Stimulated activated naive CD4-positive, alpha-beta T cell (primary cell): ENCODE results near the gene GRM7.

ENCODE experiments used
- DNase-seq, 6 experiments: peaks; one replicate each; lab custom pipeline; 2025; lab: John Stamatoyannopoulos, UW

The GRM7 gene

DNA sequence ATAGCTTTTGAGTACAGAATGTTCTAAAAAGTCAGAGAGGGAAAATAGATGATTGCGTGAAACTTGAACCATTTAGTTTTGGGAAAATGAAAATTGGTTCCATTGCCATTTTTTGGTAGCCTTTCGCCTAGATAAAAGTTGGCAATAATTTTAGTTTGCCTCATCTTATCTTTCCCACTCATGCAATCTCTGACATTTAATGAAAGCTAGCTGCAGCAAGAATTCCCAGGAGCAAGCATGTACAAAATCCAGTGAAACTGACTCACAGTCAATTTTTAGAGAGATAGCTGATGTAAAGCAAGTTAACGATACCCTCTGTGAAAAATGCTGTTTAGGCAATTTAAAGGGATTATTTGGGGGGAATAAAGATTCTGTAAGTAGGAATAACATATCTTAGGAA, 797.4 kb downstream of the GRM7 start:
- no peak for DNase-seq

DNA sequence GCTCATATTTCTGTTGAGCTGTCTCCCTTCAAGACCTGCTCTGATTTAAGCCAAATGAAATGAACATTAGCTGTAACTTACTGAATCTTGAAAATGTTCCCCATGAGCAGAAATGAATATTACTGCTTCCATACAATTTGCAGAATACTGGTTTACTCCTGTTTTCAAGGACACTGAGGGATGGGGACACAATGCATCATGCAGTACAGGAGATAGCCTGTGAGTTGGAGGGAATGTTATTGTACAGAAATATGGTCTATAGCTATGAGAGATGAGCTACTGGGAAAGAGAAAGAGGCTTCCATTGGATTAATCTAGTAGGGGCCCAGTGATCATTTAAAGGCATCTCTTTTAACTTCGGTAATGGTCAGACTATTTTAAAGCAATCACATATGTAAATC, 798.2 kb downstream of the GRM7 start:
- no peak for DNase-seq

DNA sequence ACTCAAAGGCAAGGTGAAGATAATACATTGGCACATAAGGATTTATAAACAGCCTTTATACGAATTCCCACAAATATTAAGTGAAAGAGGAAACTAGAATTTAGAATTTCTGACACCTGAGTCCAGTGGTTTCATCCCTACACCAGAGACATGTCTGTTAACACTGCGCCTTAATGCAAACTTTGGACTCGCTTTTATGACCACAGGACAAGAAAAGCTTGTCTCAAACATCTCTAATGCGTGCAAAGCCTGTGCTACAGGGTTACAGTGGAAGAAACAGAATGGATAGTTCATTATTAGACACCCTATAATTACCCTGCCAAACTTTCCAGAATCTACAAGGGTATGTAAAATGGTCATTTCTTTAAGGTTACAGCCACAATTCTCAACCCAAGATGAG, 802.9 kb downstream of the GRM7 start:
- no peak for DNase-seq

DNA sequence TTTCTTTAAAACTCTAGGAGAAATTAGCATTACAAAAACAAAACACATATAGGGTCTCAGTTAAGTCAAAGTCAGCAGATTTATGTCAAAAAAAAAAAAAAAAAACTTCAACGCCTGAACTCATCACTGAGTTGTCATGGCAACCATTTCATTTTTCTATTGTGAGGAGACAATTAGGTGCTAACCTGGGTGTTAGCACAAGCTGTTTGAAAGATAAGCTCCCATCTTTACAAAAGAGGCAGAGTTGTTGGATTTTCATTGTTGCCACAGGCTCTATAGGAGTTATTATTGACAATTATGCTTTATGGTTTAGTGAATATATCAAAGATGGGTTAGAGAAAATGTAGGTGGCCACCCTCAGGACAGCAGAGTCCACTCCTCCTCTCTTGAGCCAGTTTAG, 806.9 kb downstream of the GRM7 start:
- no peak for DNase-seq

DNA sequence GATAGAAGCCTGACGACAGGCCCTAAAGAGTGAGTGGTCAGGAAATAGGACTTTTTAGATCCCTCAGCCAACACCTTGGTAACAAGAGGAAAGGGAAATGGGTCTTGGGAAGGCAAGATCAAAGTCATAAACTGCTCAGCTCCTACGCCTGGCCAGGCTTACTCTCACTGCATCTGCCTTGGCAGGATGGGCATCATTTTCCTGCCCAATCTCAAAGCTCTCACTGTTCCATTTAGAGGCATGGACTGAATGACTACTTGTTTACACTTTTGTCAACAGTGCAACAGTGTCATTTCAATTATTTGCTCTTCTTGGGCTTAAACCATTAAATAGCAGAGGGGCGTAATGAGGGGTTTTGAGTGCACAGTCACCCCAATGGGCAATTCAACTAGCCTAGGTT, 808.7 kb downstream of the GRM7 start:
- no peak for DNase-seq

DNA sequence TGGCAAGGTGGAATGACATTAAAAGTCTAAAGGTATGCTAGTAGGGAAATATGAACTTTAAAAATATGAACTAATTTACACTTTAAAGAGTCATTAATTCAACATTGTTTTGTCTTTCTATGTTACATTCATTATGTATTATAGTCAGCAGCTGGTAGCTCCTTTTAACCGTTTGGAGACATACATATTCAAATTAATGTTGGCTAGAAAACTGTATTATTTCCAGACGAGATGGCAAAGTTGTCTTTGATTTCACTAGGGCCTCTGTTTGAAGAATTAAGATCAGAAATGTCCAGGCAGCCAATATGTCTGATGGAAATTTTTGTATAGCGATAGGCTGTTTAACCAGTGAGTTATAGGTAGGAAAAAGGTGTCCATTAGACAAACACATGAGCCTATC, 817.6 kb downstream of the GRM7 start:
- no peak for DNase-seq

DNA sequence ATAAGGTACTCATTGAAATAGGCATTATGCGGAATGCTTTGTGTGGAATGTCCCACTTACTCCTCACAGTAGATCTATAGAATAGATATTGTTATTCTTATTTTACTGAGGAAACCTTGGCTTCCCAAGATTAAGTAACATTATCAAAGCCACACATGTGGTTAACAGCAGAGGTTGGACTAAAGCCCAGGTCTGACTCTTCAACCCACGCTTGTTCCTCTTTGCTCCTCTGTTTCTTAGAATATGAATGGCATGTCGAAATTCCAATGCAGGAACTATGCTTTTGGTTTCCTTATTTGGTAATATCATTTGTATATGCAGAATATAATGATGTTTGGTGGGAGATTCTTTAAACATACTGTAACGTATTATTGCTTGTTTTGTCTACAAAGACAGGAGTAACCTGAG, 821.9 kb downstream of the GRM7 start:
- DNase-seq = no peak

DNA sequence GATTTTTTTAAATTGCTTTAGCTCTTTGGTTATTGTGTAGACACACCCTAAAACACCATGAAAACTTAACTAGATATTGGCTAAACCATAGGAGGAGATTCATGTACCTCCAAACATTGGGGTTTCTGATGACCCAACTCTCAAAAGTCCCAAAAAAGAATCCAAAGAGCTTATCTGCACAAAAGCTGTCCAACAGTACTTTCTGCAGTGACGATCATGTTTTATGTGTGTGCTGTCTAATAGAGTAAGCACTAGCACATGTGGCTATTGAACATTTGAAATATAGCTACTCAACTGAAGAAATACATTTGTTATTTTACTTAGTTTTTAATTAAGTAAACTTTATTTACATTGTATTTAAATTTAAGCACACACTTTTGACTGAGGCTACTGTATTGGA, 822.5 kb downstream of the GRM7 start:
- no peak for DNase-seq

DNA sequence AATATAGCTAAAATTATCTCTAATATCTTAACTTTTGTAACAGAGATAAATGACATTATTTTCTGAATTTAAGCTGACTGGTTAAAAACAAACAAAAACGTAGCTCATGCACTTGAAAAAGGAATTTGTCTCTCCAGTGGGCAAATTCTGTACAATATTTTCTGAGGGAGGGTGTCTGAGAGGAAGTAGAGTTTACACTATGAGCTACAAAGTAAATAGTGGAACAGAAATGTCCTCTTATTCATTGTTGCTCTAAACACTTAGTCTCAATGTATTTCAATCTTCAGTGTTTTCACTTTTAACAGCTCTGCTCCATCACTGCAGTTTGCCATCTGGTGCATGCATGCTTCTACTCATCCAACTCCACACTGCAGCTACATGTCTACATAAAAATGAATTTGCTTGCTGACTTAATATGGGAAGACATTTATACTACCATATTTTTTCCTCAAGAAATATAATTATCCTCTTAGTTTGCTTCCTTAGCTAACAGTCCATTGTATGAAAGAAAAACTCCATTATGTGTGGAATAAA, 823.3 kb downstream of the GRM7 start:
- DNase-seq = no peak

DNA sequence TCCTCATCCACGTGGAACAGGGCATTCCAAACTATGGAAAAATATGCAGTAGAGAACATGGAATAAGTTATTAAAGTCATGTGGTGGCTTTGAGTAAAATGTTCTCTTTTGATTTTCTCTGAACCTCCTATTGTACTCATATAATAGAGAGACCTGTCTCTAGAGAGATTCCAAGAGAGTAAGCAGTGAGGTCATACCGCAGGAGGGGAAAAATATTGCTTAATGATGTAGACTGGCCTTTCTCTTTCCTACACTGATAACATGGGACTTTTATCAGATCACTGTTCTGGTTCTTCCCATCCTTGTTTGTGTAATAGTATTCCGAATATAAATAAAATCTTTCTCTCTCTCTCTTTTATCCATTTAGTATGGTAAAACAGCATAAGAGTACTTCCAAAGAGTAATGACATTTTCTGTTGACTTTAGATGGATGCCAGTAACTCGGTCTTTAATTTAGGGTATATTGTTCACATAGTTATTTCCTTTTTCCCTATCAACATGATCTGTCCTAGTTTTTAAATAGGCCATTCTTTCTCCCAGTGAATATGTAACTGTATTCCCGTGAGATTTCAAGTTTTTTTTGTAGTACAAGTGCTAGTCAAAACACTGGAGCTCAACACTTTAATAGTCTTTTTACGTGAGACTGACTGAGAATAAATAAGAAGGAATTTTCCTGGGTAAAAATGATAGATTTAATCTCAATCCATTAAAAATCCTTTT, 826.7 kb downstream of the GRM7 start:
- DNase-seq = no peak

DNA sequence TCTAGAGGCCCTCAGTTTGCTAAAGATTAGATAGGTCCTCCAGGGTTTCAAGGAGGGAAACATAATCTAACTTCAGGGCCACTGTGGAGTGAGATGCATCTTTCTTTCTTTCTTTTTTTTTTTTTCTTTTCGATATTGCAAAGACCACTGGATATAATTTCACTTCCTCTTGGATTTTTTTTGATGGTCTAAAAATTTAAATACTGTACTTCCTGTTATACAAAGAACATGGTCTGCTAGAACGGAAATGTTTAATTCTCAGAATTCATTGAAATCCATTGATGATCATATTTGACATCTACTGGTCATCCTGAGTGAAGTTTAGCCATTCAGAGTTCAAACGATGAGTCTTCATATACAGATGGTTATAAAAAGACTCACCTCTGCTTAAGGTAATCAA, 832.0 kb downstream of the GRM7 start:
- DNase-seq = no peak

DNA sequence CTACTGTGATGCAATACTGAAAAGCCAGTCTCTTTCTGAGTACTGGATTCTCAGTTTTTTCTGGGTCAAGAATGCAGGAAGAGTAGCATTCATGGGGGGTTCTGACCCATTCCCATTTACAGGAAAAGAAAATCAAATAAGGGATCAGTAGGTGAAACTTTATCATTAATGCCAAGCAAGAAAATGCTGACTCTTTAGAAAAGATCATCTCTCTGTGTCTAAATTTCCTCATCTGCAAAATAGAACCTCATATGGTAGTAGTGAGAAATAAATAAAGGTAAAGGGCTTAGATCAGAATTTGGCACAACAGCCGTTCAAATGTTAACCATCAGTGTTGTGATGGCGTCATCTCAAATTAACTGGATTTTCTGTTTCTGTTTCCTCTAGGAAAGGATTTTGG, 833.1 kb downstream of the GRM7 start:
- no peak for DNase-seq

DNA sequence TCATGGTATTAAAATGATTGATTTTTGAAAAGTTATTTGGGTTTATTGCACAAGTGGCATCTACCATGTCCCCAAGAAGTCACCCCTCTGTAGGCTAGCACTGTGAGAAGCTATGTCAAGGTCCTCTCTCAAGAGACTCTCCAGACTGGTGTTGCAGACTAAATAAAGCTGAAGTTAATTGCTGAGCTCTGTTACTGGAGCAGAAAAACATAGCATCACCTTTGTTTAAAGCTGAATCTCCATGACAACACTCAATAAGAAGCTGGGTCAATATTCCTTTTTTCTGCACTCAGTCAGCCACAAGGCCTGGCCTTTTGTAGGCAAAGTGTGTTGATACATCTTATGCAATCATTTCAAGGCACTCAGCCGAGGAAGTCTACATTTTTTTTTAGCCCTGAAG, 834.1 kb downstream of the GRM7 start:
- DNase-seq = no peak

DNA sequence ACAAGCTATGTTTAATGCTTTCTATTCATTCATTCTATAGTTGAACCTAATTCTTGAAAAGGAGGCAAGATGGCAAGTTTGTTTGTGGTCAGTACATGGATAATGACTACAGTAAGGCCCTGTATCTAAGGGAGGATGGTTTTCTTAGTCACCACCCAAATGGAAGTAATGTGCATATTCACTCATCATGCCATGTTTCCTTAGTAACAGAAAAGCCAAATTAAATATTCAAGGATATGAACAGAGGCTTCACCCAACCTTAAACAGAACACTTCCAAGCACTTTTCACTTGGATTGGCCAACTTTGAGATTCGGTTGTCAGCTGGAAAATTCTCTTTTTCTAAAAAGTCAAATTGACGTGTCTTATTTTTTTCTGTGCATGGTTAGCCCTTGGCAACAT, 835.4 kb downstream of the GRM7 start:
- DNase-seq = no peak

DNA sequence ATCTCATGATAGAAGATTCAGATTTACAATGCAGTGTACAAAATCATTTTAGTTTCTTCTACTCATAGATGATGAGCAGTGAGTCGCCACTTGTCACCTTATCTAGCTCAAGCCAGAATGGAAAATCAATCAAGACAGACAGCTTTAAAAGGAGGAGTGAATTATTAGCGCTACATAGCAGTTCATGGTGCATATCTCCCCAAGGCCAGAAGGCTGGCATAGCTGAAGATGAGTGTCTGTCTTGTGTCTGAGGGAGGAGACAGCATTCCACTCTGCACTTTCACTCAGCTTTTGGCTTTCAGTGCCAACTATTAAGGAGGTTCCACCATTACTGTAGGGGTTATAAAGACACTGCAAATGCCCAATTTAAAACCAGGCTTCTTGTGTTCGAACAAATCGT, 836.6 kb downstream of the GRM7 start:
- DNase-seq = no peak

DNA sequence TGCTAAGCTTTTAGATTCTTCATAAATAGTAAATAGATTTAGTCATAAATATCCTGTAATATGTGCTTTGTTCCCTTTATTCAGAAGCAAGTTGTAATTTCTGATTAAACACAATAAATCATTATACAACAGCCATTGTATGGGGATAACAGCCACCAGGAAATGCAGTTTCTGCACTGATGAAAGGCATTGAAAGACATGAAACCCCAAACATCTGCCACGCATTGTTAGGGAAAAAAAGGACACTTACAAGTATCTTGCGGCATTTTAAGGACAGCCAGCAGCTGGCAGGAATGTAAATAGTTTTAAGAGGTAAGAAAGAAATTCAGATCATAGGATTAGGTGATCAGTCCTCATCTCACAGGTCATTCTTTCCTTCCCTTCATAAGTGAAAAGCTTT, 839.6 kb downstream of the GRM7 start:
- DNase-seq = no peak

DNA sequence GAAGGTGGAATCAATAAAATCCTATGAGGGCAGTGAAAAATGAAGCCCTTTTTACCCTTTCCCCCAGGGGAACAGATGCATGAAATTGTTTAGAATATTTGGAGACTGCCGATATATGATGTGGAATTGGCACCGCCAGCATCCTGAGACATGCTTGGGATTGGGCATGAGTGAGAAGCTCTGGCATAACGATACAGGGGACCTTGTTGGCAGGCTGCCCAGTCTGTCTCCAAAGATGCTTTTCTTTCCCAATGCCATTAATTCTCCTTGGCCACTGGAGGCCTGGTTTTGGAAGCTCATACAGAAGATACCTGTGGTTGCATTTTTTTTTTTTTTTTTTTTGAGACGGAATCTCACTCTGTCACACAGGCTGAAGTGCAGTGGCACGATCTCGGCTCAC, 840.1 kb downstream of the GRM7 start:
- no peak for DNase-seq

DNA sequence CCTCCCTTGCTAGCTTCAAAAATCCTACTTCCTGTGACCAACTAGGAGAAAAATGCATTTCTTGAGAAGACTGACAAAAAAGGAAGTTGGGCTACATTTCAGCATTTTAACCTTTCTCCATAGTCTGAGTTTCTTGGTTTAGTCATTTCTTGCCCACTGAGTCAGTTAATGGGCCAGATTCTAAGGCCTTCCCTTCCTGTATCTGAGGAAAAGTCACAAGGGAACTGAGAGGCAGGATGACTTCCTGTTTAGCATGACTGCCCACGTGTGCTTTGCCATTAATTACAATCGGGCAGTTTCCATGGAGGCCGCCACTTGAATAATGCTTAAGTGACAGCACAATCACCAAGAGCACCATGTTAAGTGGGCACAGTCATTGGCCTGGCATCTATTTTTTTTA, 846.3 kb downstream of the GRM7 start:
- DNase-seq = no peak

DNA sequence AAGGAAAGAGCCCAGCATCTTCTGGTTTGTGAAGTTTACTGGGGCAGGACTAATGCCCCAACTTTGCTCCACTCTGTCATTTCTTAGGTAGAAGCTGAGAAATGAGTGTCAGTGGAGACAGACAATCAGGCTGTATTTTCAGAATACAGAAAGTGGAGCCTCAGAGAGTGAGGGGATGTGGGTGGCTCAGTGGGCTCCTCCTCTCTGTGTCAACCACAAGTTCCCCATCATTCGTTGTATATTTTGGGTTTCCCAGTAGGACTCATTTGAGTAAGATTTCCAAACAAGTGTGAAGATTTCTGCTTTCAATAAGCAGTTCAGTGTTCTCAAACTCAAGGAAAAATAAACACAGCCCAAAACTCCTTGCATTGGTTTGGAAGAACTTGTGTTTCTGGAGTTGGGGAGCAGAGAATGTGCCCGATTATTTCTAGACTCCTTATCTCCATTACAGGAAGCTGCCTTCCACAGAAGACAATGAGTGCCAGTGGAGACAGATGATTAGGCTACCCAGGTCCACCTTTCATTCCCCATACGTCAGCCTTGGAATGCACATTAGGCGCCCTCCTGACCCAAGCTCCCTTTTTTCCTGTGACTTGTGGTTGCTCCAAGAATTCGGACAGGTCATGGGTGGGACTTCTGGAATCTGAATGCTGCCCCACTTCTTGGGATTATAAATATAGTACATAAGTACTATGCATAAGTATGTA, 848.6 kb downstream of the GRM7 start:
- DNase-seq = no peak

DNA sequence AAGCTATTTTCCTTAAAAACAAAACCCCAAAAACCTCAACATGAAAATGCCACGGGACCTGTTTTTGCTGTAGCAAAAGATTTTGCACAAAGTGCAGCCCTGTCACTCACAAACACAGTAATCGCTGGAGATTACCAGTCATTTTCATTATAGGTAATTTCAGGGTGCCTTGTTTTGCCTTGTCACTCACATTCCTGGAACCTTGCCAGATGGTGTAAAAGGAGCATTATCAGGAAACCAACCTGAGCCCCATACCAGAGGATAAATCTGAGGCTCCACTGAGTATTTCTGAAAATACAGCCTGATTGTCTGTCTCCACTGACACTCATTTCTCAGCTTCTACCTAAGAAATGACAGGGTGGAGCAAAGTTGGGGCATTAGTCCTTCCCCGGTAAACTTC, 849.4 kb downstream of the GRM7 start:
- no peak for DNase-seq

DNA sequence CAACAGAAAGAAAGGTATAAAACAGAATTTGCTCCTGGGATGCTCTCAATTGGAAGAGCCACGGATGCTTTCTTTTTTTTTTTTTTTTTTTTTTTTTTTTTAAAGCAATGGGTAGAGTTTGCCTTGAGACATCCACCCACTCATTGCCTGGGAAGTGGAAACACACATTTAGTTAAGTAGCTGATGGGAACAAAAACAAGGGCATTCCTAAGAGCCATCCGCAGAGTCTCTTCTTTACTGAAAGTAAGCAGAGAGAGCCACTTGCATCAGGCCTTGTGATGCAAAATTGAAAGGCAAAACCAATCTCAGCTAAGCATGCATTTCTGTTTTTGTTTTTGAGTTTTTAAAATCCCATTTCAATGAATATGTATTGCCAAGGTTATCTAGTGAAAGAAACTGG, 852.8 kb downstream of the GRM7 start:
- no peak for DNase-seq

DNA sequence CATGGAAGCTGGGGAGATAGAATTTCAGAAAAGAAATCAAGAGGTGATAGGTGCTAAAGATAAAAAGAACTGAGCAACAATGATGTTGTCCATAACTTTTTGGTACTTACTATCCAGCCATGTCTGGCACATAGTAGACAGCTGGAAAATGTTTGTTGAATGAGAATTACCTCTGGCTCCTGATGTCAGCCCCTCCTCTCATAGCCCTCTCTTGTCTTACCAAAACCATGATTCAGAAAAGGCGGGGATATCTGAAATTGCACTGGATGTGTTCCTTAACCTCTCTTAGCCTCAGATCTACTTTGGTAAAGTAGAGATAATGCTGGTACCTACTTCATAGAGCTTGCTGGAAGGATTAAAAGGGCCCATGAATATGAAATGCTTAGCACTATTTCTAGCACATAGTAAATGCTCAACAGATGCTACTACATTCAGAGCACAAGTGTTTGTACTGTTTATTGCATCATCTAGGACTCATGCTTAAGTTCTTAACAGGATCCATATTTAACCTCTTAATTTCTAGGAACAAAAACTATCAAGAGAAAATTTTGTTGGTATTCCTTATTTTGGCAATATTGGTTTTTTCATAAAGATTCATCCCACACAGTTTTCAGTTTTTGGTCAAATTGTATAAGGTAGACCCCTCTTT, 859.9 kb downstream of the GRM7 start:
- no peak for DNase-seq

DNA sequence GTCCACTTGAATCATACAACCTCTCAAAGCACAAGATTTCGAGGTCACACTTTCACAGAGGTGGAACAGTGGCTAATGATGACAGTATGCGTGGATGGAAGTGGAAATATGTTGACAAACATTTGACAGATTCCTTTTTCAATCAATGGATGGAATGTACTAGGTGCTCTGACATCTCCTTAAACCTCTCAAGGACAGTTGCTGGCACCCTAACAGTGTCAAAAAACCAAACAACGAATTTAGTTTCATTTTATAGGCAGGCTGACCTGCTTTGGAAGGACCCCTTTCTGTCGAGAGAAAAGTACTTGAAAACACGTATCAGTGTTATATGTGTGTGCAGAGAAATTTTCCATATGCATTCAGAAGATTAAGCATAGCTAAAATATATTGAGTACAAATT, 861.0 kb downstream of the GRM7 start:
- DNase-seq = no peak
